A549 (cell line): ENCODE data around the gene CD180.

ENCODE experiments used
- CTCF ChIP-seq: fragments of >200 bp; sonication (Bioruptor Twin); formaldehyde crosslinking; IDR thresholded peaks from 3 replicates; pipeline ENCODE4 v1.5.1; 2016
- ESRRA ChIP-seq: fragments of 150-350 bp; IDR thresholded peaks from 2 replicates; pipeline ENCODE4 v1.6.1; 2014; ENCODE audit warnings: mild to moderate bottlenecking, low read length, borderline replicate concordance
- FOSL2 ChIP-seq, 2 experiments: fragments of 450-650 bp in 1 of 2; fragments of >200 bp in 1 of 2; sonication (Bioruptor Twin) in 1 of 2; formaldehyde crosslinking; IDR thresholded peaks; 2 replicates each; pipeline versions ENCODE4 v1.5.0 to v1.6.1; 2016 to 2020; ENCODE audit warnings: mild to moderate bottlenecking in 1 of 2, moderate library complexity in 1 of 2
- HEYL ChIP-seq: fragments of 250-450 bp; sonication (Bioruptor Pico); IDR thresholded peaks from 2 replicates; pipeline ENCODE4 v1.8.0; 2021; ENCODE audit warnings: mild to moderate bottlenecking, moderate library complexity
- HOXA7 ChIP-seq: fragments of 250-450 bp; sonication (Bioruptor Pico); IDR thresholded peaks from 2 replicates; pipeline ENCODE4 v1.5.0; 2020; ENCODE audit warnings: mild to moderate bottlenecking, moderate library complexity
- MAFK ChIP-seq: fragments of 450-650 bp; IDR thresholded peaks from 2 replicates; pipeline ENCODE4 v1.6.1; 2014; ENCODE audit not compliant: partially characterized antibody
- MYC ChIP-seq: IDR thresholded peaks from 2 replicates; pipeline ENCODE4 v1.6.1; 2012; ENCODE audit warnings: mild to moderate bottlenecking, inconsistent platforms, low read length, improper control_type of control experiment, borderline replicate concordance
- POLR2A ChIP-seq: IDR thresholded peaks from 2 replicates; pipeline ENCODE4 v1.6.1; 2012; ENCODE audit warnings: mild to moderate bottlenecking, low read length
- RFX5 ChIP-seq: fragments of 450-650 bp; IDR thresholded peaks from 2 replicates; pipeline ENCODE4 v1.7.1; 2014; ENCODE audit warnings: antibody characterized with exemption, mild to moderate bottlenecking, moderate library complexity
- RNF2 ChIP-seq: fragments of 200-600 bp; sonication (generic); IDR thresholded peaks from 2 replicates; pipeline ENCODE4 v1.6.1; 2016; ENCODE audit warnings: low read depth, mild to moderate bottlenecking, antibody characterized with exemption, moderate library complexity, borderline replicate concordance
- SREBF2 ChIP-seq: fragments of 450-650 bp; IDR thresholded peaks from 2 replicates; pipeline ENCODE4 v1.6.1; 2014; ENCODE audit warnings: mild to moderate bottlenecking, moderate library complexity
- ZC3H11A ChIP-seq: fragments of 450-650 bp; IDR thresholded peaks from 2 replicates; pipeline ENCODE4 v1.6.1; 2014; ENCODE audit warnings: antibody characterized with exemption, mild to moderate bottlenecking
- ZFP36 ChIP-seq: fragments of 450-650 bp; IDR thresholded peaks from 2 replicates; pipeline ENCODE4 v1.6.1; 2014; ENCODE audit warnings: borderline replicate concordance; ENCODE audit not compliant: partially characterized antibody

- no peak for TF ChIP-seq RFX5
- no peak for TF ChIP-seq POLR2A
- no peak for TF ChIP-seq ZFP36
- TF ChIP-seq RNF2: no peak
- TF ChIP-seq HEYL (CRISPR knock-in tag): no peak
- no peak for TF ChIP-seq CTCF
- no peak for TF ChIP-seq HOXA7 (CRISPR knock-in tag)
- no peak for TF ChIP-seq ZC3H11A
- TF ChIP-seq SREBF2: no peak
- TF ChIP-seq MAFK: no peak
- TF ChIP-seq FOSL2 (IDR thresholded peaks at IDR 0.05): no peak
- TF ChIP-seq FOSL2 (CRISPR knock-in tag; IDR thresholded peaks at IDR 0.05): no peak
- no peak for TF ChIP-seq ESRRA
- no peak for TF ChIP-seq MYC
These were observed 57.6 kb downstream of the CD180 start for GRCh38 chr5:67139030-67139429.
